GM08714 (cell line): ENCODE data around the gene TOM1L2.

Experiments
- H3K4me3 ChIP-seq: fragments of 200-500 bp; sonication (Bioruptor generic); 2 replicates; pipeline ENCODE4 v1.5.1; 2014; ENCODE audit warnings: mild to moderate bottlenecking, low read length, inconsistent platforms
- ZNF274 ChIP-seq: IDR thresholded peaks from 2 replicates; pipeline ENCODE4 v1.6.1; 2012; ENCODE audit warnings: mild to moderate bottlenecking, low read depth, low read length

The TOM1L2 gene

DNA sequence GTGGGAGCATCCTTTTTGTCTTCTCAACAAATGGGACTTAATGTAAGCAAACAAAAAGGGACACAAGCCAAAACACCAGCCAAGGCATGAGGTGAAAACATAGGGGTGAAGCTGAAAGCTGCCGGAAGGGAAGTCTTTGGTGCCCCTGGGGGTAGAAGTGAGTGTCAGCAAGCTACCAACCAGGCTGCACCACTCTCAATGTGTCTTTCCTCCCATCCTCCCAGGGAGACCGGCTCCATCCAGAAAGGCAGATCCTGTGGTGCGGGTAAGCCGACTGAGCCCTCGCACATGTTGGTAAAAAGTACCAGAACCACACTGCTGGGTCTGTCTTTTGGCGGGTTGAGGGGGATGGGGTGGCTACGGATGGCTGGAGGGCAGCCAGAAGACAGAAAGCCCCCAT is 83.4 kb downstream of the TOM1L2 start:
- H3K4me3 ChIP-seq: no peak overlapping the region
- TF ChIP-seq ZNF274: no peak

DNA sequence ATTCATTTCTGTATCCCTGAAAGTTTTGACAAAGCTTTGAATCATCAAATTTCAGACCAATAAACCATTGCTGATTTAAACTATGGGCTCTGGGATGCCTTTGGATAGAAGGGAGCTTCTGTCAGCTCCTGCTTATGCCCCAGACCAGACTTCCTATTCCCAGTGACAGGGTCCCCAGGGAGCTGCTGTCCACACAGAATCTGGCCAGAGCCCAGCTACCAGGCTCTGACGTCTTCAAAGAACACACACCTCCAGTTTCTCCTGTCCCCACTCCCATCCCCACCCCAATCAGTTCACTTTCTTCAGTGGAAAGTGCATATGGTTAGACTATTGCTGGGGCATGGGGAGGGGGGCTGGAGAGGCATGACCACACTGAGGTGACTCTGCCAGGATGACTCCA is 83.8 kb downstream of the TOM1L2 start:
- TF ChIP-seq ZNF274: no peak

DNA sequence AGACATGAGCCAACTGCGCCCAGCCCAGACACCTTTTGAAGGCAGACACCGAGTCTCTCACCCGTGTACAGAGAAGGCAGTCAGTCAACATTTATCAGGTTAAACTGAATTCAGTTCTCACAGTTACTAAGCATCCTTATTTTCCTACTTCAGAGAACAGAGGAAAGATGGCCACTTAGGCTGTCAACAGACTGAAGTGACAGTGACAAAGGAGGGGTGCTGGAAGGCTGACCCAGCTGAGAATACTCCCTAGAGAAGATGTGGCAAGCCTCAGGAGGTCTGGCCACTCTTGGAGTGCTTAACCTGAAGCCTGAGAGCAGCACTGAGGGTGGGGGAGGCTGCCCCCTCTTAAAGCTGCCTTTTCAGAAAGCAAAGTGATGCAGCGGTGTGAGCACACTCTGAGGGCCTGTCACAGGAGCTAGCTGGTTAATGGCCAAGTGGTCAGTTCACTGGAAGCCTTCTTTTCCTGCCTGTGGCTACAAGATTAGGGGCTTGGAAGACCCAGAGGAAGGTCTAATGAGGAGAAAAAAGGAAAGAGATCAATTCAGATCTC is 84.4 kb downstream of the TOM1L2 start:
- no peak overlapping the region for H3K4me3 ChIP-seq
- no peak for TF ChIP-seq ZNF274

More for the DNA sequence above, 83.8 kb downstream of the TOM1L2 start:
- no peak overlapping the region for H3K4me3 ChIP-seq

DNA sequence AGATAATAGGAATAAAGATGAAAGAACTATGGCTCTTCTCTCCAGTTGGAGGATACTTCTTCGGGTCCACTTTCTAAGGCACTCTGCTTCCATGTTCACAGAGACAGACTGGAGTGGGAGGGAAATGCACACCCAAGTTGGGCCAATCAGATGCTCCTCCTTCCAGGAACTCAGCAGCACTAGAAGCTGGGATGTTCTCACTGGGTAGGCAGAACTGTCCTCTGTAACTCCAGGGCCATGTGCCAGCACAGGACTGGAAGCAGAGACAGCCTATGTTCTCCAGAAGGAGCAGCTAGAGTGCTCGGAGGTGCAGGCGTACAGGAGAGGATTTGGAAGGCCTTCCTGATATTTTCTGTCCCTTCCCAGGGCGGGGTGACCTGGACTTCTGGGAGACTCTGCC is 85.5 kb downstream of the TOM1L2 start:
- H3K4me3 ChIP-seq: no peak overlapping the region
- no peak for TF ChIP-seq ZNF274

DNA sequence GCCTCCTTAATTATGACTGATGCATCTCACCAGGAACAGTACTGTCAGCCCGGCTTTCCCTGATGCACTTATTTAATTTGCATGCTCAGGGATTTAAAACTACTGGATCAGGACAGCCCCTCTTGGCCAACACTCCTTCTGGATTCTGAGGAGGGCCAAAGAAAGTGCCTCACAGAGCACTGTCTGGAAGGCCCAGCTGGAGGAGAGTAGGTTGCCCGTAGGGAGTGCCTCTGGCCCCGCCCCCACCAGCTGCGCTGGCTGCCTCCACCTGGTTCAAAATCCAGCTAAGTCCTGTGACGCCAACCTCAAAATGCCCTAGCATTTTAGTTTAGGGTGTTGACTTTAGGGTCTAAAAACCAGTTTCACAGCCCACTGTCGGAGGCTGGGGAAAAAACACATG is 86.0 kb downstream of the TOM1L2 start:
- no peak for TF ChIP-seq ZNF274
- H3K4me3 ChIP-seq: no peak overlapping the region

DNA sequence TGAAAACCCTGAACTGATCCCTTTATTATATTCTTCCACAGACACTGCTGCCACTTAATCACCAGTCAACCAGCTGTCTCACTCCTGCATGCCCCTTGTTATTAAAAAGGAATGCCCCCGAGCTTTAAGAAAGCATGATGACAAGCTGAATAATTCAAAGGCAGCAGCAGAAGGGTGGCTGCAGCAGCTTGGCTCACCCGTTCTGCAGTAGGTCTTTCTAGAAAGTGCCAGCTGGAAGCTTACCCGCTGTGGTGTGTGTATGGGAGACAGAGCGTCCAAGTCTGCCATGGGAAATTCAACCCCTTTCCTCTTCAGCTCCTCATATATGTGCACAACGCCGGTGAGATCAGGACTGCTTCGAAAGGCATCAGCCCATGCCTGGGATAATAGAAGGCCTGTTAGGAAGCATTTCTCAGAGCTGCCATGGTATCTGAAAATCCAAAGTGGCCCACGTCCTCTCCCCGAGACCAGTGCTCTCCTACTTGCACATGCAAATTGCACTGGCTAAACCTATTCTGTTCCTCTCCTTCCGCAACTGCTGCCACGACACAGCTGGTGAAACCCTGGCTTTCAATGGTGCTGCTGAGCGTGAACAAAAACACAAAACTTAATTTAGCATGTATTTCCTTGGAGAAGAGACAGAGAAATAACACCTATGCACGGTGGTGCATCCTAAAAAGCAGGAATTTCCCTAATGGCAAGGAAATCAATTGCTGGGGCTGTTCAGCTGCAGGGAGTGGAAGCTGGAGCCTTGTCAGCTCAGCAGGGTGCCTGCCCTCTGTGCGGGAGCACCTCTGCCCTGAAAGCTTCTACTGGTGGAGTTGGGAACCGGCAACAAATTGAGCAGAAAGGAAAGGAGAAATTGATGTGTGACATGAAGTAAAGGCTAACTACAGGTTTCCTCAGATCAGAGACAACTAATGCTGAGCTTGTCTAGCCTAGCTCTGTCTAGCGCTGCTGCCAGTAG is 87.5 kb downstream of the TOM1L2 start:
- no peak for TF ChIP-seq ZNF274
- no peak overlapping the region for H3K4me3 ChIP-seq

DNA sequence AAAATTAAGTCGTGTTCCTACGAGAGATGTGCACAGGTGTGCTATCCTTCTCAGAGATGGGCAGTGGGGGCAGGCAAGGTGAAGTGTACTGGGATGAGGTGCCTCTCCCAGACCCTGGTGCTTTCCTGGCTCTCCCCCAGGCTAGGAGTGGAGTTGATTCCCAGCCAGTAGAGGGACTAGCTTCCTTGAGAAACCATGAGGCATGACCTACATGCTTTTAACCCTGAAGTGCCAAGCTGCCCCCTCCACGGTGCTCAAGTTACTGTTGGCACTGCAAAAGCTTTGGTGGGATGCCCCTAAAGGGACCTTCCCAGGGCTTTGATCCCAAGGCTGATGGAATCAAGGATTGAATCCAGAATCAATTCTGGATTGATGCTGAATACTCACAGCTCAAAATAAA is 88.4 kb downstream of the TOM1L2 start:
- H3K4me3 ChIP-seq: no peak overlapping the region
- no peak for TF ChIP-seq ZNF274

DNA sequence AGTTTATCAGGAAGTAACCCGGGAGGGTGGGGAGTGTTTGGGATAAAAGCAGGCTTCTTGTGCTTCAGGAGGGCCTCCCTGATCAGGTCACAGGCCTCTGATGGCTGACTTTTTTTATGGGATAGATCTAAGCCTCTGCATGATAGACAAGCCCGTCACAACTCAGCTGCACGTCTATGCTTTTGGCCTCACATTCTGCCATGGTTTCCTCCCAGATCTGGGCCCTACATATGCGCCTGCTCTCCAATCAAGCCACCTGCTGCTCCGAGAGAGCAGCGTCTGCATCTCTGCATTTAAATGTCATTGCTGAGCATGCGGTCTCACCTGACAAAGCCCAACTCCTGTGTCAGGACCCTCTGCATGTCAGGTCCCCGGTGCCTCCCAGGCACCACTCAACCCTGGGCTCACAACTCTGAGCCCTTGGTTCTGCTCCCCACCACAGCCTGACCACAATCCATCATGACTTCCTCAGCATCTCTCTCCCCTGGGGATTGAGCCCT is 90.1 kb downstream of the TOM1L2 start:
- no peak overlapping the region for H3K4me3 ChIP-seq
- no peak for TF ChIP-seq ZNF274

DNA sequence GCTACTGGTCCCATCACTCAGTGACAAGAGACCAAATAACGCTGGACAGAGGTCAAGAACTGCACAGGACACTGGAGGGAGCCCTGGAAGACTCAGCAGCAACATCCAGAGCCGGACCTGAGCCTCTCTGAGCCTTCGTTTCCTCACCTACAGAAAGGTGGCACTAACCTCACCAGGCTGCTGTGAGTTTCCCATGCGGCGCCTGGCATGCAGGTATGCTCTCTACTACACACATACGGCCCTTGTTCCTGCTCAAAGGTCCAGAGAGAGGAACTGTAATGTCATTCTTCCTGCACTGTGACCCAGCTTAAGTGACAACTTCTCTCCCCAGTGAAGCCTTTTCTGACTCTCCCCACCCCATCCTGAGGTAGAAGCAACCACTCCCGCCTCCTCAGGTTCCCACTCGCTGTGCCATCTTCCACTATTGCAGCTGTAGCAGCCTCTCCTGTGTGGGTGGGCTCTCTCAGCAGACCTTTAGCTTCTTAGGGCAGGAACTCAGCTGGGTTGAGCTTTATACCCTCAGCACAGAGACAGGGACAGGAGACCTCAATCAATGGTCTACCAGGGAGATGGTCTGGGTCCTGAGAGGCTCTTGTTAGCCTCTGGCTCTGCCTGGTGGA is 91.5 kb downstream of the TOM1L2 start:
- no peak overlapping the region for H3K4me3 ChIP-seq
- no peak for TF ChIP-seq ZNF274

DNA sequence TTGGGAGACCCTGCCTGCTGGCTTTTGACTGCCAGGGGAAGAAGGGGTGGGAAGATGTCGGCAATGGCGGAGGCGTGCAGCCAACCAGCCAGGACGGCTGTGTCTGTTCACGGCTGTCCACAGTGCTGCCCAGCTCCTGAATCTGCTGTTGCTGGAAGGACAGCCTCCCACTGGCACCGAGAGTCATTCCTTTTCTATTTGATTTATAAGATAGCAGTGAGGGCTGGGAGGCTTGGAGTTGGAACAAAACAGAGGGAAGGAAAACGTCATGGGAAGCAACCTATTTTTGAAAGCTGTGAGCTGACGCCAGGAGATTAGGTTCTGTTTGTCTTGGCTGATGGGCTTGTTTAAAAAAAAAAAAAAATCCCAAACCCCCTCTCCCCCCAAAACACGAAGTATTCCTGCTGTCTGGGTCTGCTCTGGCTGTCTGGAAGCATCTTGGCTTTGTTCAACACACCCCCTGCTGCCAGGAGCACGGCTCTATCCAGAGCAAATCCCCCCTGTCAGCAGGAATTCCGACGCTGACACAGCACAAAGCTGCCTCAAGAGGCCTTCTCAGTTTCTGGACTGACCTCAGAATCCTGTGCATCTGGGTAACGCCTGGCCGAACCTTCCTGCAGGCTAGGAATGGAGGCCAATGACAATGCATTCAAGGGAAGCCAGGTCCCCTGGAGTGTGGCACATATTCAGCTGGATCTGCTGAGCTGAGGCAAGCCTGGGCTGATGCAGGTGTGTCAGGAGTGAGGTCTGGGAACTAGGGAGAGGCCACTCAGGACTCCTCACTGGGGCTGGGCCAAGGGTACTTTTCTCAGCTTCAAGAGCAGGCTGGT is 94.5 kb downstream of the TOM1L2 start:
- TF ChIP-seq ZNF274: no peak
- H3K4me3 ChIP-seq: no peak overlapping the region

DNA sequence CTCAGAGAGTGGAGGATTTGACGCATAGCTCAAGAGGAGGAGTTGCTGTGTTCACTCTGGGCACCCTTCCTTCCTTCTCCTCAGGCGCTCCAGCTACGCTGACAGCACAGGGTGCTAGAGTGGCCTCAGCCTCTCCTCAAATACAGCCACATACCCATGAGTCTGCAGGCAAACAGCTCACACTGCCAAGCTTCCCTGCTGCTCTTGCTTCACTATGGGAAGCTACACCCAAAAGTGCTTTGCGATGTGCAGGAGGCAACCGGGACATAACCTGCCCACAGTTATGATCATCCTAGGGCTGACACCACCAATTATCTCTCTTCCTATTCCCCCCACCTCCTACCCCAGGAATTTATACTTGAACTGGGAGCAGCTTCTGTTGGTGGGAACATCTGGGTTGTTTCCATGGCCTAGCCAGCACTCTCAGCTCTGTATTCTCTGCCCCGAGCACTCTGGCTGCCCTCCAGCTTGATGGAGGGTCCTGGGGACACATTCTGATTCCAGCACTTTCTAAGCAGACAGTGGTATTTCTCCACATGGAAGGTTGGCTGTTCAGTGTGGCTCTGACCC is 95.2 kb downstream of the TOM1L2 start:
- no peak for TF ChIP-seq ZNF274
- no peak overlapping the region for H3K4me3 ChIP-seq

DNA sequence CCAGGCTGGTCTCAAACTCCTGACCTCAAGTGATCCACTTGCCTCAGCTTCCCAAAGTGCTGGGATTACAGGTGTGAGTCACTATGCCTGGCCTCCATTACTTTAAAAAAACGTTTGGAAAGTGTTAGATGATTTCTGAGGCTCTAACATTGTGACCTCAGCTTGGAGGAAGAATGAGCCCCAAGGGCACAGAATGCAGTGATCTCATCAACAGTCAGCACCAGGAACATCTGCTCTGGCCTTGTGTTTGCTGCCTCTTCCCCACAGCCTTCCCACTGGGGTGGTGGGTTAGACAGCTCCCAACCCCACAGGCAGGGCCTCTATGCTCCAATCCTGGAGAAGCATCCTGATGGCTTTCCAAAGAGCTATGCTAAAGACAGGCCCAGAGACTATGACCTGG is 97.7 kb downstream of the TOM1L2 start:
- no peak for TF ChIP-seq ZNF274
- no peak overlapping the region for H3K4me3 ChIP-seq

DNA sequence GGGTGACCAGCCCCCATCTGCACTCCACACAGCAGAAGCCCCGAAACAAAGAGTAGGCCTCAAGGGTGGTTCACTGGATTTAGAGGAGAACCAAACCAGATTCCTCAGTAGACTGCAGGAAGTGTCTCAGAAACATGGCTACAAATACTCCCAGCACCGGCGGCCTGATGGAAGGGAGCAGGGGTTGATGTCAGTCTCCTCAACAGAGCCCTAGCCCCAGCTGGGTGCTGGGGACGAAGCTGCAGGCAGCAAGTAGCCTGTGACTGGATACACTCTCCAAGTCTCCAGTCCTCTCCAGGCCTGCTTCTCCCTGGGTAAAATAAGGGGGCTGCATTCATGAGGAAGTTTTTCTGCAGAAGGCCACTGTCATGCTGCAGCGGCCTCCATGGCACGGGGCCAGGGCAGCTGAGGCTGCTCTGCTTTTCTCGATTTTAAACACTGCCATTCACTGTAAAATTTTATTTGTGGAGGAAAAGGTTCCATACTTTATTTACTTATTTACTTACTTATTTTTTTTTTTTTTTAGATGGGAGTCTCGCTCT is 98.7 kb downstream of the TOM1L2 start:
- H3K4me3 ChIP-seq: no peak overlapping the region
- no peak for TF ChIP-seq ZNF274
